Thyroid gland (tissue), 4 donors: ENCODE measurements around the gene ZNF385C. TPM values are rescaled to one million over a fixed set of nuclear protein-coding genes. Genes with fewer than 3 reads are reported as not detected.
A peak's percentile ranks its signal among the peaks of the same experiment; 100 is the strongest.
"Not testable (repeated sequence)": the region's sequence is repeated elsewhere in the genome, so short reads cannot be mapped to it uniquely, and the experiment has no call there.

Source experiments
- DNase-seq, 2 donors: peaks; one replicate each; pipeline ENCODE4 v3.0.0-alpha.2; 2019
- H3K27ac ChIP-seq, 3 donors: fragments of 200-600 bp; sonication (generic); 1 replicate in 2 of 3; 2 replicates in 1 of 3; pipeline ENCODE4 v1.5.1; 2016 to 2019; ENCODE audit warnings: mild to moderate bottlenecking in 1 of 3, moderate library complexity in 1 of 3
- H3K27me3 ChIP-seq: fragments of 200-600 bp; sonication (generic); one replicate; pipeline ENCODE4 v1.5.1; 2019
- H3K36me3 ChIP-seq, 2 donors: fragments of 200-600 bp; sonication (generic); one replicate each; pipeline ENCODE4 v1.5.1; 2016 to 2019
- H3K4me1 ChIP-seq, 2 donors: fragments of 200-600 bp; sonication (generic); one replicate each; pipeline ENCODE4 v1.5.1; 2017 to 2019
- H3K4me3 ChIP-seq, 3 donors: fragments of 200-600 bp; sonication (generic); replicated peaks in 1 of 3; 1 replicate in 2 of 3; 2 replicates in 1 of 3; pipeline ENCODE4 v1.5.1; 2016; ENCODE audit warnings: mild to moderate bottlenecking in 1 of 3
- H3K9me3 ChIP-seq: fragments of 200-600 bp; sonication (generic); one replicate; pipeline ENCODE4 v1.5.1; 2017
- POLR2A ChIP-seq, 2 donors: fragments of 450-650 bp; IDR thresholded peaks; one replicate each; pipeline ENCODE4 v1.6.1; 2017; ENCODE audit warnings: antibody characterized with exemption in 2 of 2, mild to moderate bottlenecking in 2 of 2, moderate library complexity in 1 of 2
- WGBS, 2 donors: methylation state at CpG; one replicate each; pipeline ENCODE4 v1.1.5; 2017; 5-methylcytosine and 5-hydroxymethylcytosine counted together
- intact Hi-C: fragments of 100-400 bp; cut with DNase I; formaldehyde crosslinking; loops from one replicate; pipeline ENCODE4 v1.15.1; 2023
- total RNA-seq, 4 donors: library from RNA; depleted of rRNA; stranded (reverse); fragments of >200 nt; gene quantifications; one replicate each; pipeline ENCODE4 v1.2.3, GENCODE V29; 2016
- TF ChIP-seq, protein P1 (sequence below), 6 experiments: fragments of 200-600 bp in 3 of 6; fragments of 450-650 bp in 3 of 6; sonication (generic) in 3 of 6; IDR thresholded peaks; one replicate each; pipeline ENCODE4 v1.5.1; 2016 to 2019; ENCODE audit warnings: antibody characterized with exemption in 6 of 6, mild to moderate bottlenecking in 2 of 6, inconsistent platforms in 1 of 6, moderate library complexity in 1 of 6

ZNF385C gene
- total RNA-seq, 4 donors from 2014 or later: 0.22 to 0.54 TPM; not detected in 2

DNA sequence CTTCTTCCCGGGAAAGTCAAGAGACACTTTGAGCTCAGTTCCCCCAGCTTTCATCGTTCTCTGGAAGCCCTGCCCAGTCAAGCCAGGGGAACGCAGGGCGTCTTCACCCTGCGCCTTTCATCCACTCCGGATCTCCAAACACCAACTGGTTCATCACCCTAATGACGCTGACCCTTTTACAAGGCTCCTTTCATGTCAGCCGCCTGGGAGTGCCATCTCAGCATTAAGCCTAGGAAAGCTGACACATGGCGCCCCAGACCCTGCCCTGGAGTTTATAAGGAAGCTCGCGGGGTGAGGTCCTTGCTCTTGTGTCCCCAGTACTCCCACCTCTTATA is 80.4 kb downstream of the ZNF385C start:
- DNase-seq: no peak
- Histone ChIP-seq H3K4me1 (peaks cover 34 to 37% of the 10 kb centered on the region in 2 donors), H3K9me3 (no peaks in the 10 kb centered on the region), H3K36me3 (peaks cover 6 to 8% of the 10 kb centered on the region in 2 donors), H3K27me3 (no peaks in the 10 kb centered on the region), H3K27ac (peak overlapping the region; percentile 86 to 95 (median 91)), H3K4me3 (peak overlapping the region; percentile 28 to 85 (median 80))
- no peak for TF ChIP-seq POLR2A (IDR thresholded peaks at IDR 0.05)
- TF ChIP-seq, protein P1, sequence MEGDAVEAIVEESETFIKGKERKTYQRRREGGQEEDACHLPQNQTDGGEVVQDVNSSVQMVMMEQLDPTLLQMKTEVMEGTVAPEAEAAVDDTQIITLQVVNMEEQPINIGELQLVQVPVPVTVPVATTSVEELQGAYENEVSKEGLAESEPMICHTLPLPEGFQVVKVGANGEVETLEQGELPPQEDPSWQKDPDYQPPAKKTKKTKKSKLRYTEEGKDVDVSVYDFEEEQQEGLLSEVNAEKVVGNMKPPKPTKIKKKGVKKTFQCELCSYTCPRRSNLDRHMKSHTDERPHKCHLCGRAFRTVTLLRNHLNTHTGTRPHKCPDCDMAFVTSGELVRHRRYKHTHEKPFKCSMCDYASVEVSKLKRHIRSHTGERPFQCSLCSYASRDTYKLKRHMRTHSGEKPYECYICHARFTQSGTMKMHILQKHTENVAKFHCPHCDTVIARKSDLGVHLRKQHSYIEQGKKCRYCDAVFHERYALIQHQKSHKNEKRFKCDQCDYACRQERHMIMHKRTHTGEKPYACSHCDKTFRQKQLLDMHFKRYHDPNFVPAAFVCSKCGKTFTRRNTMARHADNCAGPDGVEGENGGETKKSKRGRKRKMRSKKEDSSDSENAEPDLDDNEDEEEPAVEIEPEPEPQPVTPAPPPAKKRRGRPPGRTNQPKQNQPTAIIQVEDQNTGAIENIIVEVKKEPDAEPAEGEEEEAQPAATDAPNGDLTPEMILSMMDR (IDR thresholded peaks at IDR 0.05): no peak
- 5 to 10% methylated on average over 11 of the region's 11 CpGs for WGBS, 2 donors
- intact Hi-C loops: no loop called here

DNA sequence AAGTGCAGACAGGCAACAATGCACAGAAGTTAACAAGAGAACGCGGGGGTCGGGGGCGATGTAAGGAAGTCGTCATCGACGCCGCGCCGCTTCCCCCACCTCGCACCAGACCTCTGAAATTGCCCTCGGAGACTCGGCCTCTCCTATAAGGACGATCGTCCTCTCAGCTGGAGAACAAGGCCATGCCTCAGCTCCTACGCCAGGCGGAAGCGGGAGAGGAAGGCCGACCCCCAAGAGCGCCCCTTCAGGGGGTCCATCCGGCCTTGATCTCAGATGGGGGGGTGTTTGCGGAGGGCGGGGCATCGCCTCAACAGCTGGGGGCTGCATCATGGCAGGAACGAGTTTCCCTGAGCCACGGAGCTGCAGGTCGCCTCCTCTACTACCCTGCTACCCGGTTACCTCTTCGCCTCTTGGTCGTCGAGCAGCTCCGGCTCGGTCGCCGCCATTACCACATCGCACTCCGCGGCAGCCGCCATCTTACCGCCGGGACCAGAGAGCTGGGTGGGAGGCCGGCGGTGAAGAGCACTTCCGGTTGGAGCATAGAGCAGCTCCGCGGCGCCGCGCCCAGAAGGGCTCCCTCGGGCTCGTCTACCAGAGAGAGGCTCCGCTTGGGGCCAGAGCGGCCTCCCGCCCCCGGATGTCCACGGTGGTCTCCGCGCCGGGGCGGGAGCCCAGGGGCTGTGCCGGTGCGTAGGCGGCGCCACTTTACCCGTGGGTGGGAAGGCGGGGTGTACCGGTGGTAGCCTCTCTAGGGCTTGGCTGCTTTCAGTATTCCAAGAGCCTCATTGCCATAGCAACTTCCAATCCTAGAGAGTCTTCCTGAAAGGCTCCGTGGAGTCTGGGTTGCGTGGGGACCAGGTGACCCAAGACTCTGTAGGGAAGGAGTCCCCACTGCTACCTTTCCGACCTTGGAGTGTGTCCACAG is 81.1 kb downstream of the ZNF385C start, which contains the start of gene DNAJC7:
Gene DNAJC7 (minus strand): TSS at position 499 of the 925 bp plus-strand sequence. CDS start 23 bp downstream, at position 476.
- intact Hi-C loops: no loop called here
- TF ChIP-seq, protein P1 (IDR thresholded peaks at IDR 0.05): peak in 1 of 6 experiments; percentile 35
- peak; percentile 7 to 74 for TF ChIP-seq POLR2A (IDR thresholded peaks at IDR 0.05)
- Histone ChIP-seq H3K4me3 (peak within 1 kb of the TSS; percentile 28 to 85 (median 80)), H3K27me3 (no peaks in the 10 kb centered on the region), H3K36me3 (peaks cover under 1 to 3% of the 10 kb centered on the region in 2 donors), H3K4me1 (peaks cover 34 to 37% of the 10 kb centered on the region in 2 donors), H3K9me3 (no peaks in the 10 kb centered on the region), H3K27ac (peak within 1 kb of the TSS; percentile 86 to 95 (median 91))
- 1 to 2% methylated on average over 22 to 28 of the region's 70 CpGs for WGBS, 2 donors
- peak; percentile 91 to 93 for DNase-seq

DNA sequence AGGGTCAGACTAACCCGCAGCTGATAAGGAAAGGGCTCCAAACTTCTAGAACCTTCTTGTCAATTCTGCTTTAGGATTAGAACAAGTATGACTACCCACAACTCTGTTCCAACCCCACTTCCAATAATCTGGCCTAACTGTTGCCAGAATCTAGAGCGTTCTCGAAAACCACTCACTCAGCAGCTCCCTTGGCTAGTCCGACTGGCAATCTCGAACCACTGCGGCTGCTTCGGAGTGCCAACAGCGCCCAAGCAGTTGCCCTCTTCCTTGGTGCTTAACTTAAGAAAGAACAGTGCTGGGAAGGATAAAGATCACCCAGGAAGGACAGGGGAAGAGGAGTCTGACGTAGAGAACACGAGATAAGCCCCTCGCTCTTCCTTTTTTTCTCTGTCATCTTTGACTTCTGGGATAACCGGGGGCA is 81.9 kb downstream of the ZNF385C start:
- TF ChIP-seq, protein P1 (IDR thresholded peaks at IDR 0.05): no peak
- peak in 1 of 2 donors; percentile 6 for TF ChIP-seq POLR2A (IDR thresholded peaks at IDR 0.05)
- H3K9me3 ChIP-seq: no peaks in the 10 kb centered on the region
- peaks cover 32 to 37% of the 10 kb centered on the region in 2 donors for H3K4me1 ChIP-seq
- 3 to 7% methylated on average over 10 to 12 of the region's 12 CpGs for WGBS, 2 donors
- no peak for DNase-seq
- H3K27me3 ChIP-seq: no peaks in the 10 kb centered on the region
- intact Hi-C loops: no loop called here
- H3K27ac ChIP-seq: peak overlapping the region; percentile 86 to 95 (median 91)
- H3K36me3 ChIP-seq: no peaks in the 10 kb centered on the region
- peak overlapping the region; percentile 28 to 85 (median 80) for H3K4me3 ChIP-seq

DNA sequence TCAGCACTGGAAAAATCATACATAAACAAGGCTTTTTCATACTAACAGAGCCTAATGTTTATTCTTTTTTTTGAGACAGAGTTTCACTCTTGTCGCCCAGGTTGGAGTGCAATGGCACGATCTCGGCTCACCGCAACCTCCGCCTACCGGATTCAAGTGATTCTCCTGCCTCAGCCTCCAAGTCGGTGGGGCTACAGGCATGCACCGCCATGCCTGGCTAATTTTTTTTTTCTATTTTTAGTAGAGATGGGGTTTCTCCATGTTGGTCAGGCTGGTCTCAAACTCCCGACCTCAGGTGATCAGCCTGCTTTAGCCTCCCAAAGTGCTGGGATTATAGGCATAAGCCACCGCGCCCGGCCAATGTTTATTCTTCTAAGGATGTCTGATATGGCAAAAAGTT is 84.5 kb downstream of the ZNF385C start:
- H3K36me3 ChIP-seq, intact Hi-C loops, H3K9me3 ChIP-seq, H3K27ac ChIP-seq, H3K27me3 ChIP-seq, DNase-seq, H3K4me3 ChIP-seq: not testable (repeated sequence)
- 92 to 96% methylated on average over 12 of the region's 12 CpGs for WGBS, 2 donors
- peaks cover 22 to 32% of the 10 kb centered on the region in 2 donors for H3K4me1 ChIP-seq

DNA sequence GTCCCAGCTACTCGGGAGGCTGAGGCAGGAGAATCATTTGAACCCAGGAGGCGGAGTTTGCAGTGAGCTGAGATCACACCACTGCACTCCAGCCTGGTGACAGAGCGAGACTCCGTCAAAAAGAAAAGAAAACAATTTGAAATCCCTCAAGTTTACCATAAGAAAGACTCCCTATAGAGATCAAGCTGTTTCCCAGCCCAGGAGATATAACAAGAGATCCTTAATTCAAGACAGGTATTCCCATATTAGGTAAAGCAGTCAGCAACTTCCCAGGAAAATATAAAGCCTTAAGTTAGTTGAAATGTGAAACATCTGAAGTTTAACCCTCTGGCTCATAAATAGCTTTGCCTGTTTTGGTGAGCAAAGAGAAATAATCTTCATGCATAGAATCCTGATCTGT is 85.9 kb downstream of the ZNF385C start:
- H3K36me3 ChIP-seq, H3K9me3 ChIP-seq, H3K27me3 ChIP-seq, H3K27ac ChIP-seq, intact Hi-C loops, DNase-seq, H3K4me3 ChIP-seq: not testable (repeated sequence)
- WGBS, 2 donors: 81 to 89% methylated on average over 4 of the region's 4 CpGs
- peaks cover 18 to 31% of the 10 kb centered on the region in 2 donors for H3K4me1 ChIP-seq
